PC-9 (cell line): ENCODE results near the gene DOCK2.

Experiments
- CTCF ChIP-seq: fragments of 200-600 bp; sonication (generic); conservative IDR thresholded peaks from 2 replicates; pipeline ENCODE4 v1.6.1; 2017; ENCODE audit warnings: mixed run types, antibody characterized with exemption, mild to moderate bottlenecking, moderate library complexity
- EZH2 ChIP-seq: fragments of 200-600 bp; sonication (generic); IDR thresholded peaks from 2 replicates; pipeline ENCODE4 v1.8.0; 2017; ENCODE audit warnings: antibody characterized with exemption, low read depth

- TF ChIP-seq CTCF, result no peak
- TF ChIP-seq EZH2, result no peak
These were observed 337.2 kb downstream of the DOCK2 start for GRCh38 chr5:169974121-169974770.
